Measurements from ENCODE around the gene P2RY2. TPM values are rescaled to one million over a fixed set of nuclear protein-coding genes. Genes with fewer than 3 reads are reported as not detected.

Gene P2RY2
- polyA plus RNA-seq, 1 of the 3 experiments (the other 2 are of a cell fraction): 0.12 TPM

GRCh38 chr11:73285721-73286120, 67.6 kb downstream of the P2RY2 start:
- ChIA-PET POLR2A (no interaction called here), CTCF (interaction anchor here (0.9 to 14.8 kb wide), 9 partner anchors 9 to 100 kb away, joined by 3 to 283 read pairs (median 69); partner anchors contain the start of genes ARHGEF17 and P2RY6)

More at GRCh38 chr11:73285721-73286120, 67.6 kb downstream of the P2RY2 start:
- H2AFZ ChIP-seq (ENCODE audit: low read depth): no peak overlapping the region
- no peaks in the 10 kb centered on the region for H3K79me2 ChIP-seq (ENCODE audit: insufficient read depth)
- no peaks in the 10 kb centered on the region for H3F3A ChIP-seq (replicated peaks; ENCODE audit: insufficient read depth)
- 100% methylated on average over 1 of the region's 1 CpG for WGBS (ENCODE audit: low lambda C conversion rate)
- no peak overlapping the region for H3K4me2 ChIP-seq
- no peaks in the 10 kb centered on the region for H4K20me1 ChIP-seq (ENCODE audit: insufficient read depth)
- H3K36me3 ChIP-seq (replicated peaks in 1 of 2; ENCODE audit: control insufficient read depth in 1 of 2, insufficient read depth in 2 of 2, low read length in 1 of 2): no peaks in the 10 kb centered on the region
- no peak overlapping the region for H3K9ac ChIP-seq
- no peak overlapping the region for H3K27ac ChIP-seq (ENCODE audit: low read depth in 2 of 2, low read length in 1 of 2)
- H3K9me2 ChIP-seq: no peaks in the 10 kb centered on the region
- DNase-seq: no peak
- H3K4me3 ChIP-seq (ENCODE audit: low read depth in 2 of 2, low read length in 1 of 2): no peak overlapping the region
- H3K9me3 ChIP-seq: no peaks in the 10 kb centered on the region
- no peak for TF ChIP-seq USF1 (IDR thresholded peaks at IDR 0.05; ENCODE audit: borderline replicate concordance, low read depth)
- no peak for TF ChIP-seq RXRA (IDR thresholded peaks at IDR 0.05; ENCODE audit: borderline replicate concordance, low read depth)
- TF ChIP-seq ZBTB33 (IDR thresholded peaks at IDR 0.05; ENCODE audit: borderline replicate concordance, low read depth): no peak
- no peak for TF ChIP-seq SIN3A (IDR thresholded peaks at IDR 0.05; ENCODE audit: borderline replicate concordance, low read depth, low read length)
- no peak for TF ChIP-seq YY1 (IDR thresholded peaks at IDR 0.05; ENCODE audit: low read depth)
- no peak for TF ChIP-seq MEF2A (IDR thresholded peaks at IDR 0.05; ENCODE audit: borderline replicate concordance, low read depth)
- TF ChIP-seq JUND (IDR thresholded peaks at IDR 0.05): no peak
- TF ChIP-seq PBX3 (IDR thresholded peaks at IDR 0.05): no peak
- TF ChIP-seq FOXM1 (IDR thresholded peaks at IDR 0.05; ENCODE audit: low read depth): no peak
- no peak for TF ChIP-seq NRF1 (IDR thresholded peaks at IDR 0.05; ENCODE audit: low read depth, low read length)
- TF ChIP-seq REST (IDR thresholded peaks at IDR 0.05; ENCODE audit: low read depth, low read length): no peak
- TF ChIP-seq MAX (IDR thresholded peaks at IDR 0.05; ENCODE audit: low read depth): no peak
- no peak for TF ChIP-seq SMC3 (IDR thresholded peaks at IDR 0.05; ENCODE audit: low read depth, low read length)
- TF ChIP-seq FOSL2 (IDR thresholded peaks at IDR 0.05; ENCODE audit: borderline replicate concordance, low read depth): no peak
- TF ChIP-seq EZH2phosphoT487 (IDR thresholded peaks at IDR 0.05; ENCODE audit: borderline replicate concordance, low read depth): no peak
- no peak for TF ChIP-seq RAD21 (IDR thresholded peaks at IDR 0.05; ENCODE audit: low read length)
- TF ChIP-seq ELF1 (IDR thresholded peaks at IDR 0.05): no peak
- TF ChIP-seq TEAD4 (IDR thresholded peaks at IDR 0.05; ENCODE audit: borderline replicate concordance, insufficient read depth): no peak
- TF ChIP-seq USF2 (IDR thresholded peaks at IDR 0.05; ENCODE audit: borderline replicate concordance, low read depth, low read length): no peak
- no peak for TF ChIP-seq FOXJ3 (CRISPR knock-in tag; IDR thresholded peaks at IDR 0.05)
- peaks cover 9 to 47% of the 10 kb centered on the region in 2 experiments for H3K4me1 ChIP-seq (ENCODE audit: control insufficient read depth in 1 of 2, insufficient read depth in 2 of 2, low read depth in 1 of 2, low read length in 1 of 2)
- no peaks in the 10 kb centered on the region for H3K27me3 ChIP-seq (ENCODE audit: insufficient read depth)
